ENCODE measurements around the gene EEFSEC. TPM values are rescaled to one million over a fixed set of nuclear protein-coding genes. Genes with fewer than 3 reads are reported as not detected.

Gene EEFSEC
- total and polyA plus RNA-seq, 2 of the 4 experiments (the other 2 are of a cell fraction): 4.5 to 9.3 TPM

DNA sequence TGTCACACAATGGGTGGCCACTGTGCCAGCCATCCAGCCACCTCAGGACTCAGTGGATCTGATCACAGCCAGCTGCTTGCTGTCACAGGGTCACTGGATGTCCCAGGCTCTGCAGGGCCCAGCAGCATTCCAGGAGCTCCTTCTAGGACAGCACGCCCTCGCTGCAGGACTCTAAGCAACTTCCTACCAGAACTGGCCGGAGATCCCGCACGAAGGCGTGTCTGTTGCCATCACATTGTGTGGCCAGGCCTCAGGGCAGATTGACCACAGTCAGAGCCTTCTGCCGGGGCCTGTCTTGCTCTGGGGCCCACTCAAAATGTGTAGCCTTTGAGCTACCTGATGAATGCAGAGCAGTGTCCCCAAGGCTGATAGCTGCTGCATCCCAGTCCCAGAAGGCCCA is 288.8 kb downstream of the EEFSEC start:
- Histone ChIP-seq H3K14ac (replicated peaks; ENCODE audit: low read depth, low read length) (no peak overlapping the region), H3K9me3 (ENCODE audit: control insufficient read depth, insufficient read depth, low read length) (no peaks in the 10 kb centered on the region), H2AK9ac (replicated peaks; ENCODE audit: low read depth, low read length, poor library complexity) (no peak overlapping the region), H4K8ac (ENCODE audit: low read depth in 2 of 2, low read length in 2 of 2) (no peak overlapping the region), H3K9ac (ENCODE audit: low read depth, low read length) (no peak overlapping the region), H3K9me1 (ENCODE audit: insufficient read depth, low read length) (no peaks in the 10 kb centered on the region), H2BK15ac (ENCODE audit: low read depth, low read length) (no peak overlapping the region), H3K4me2 (ENCODE audit: low read depth, low read length) (no peak overlapping the region), H2AFZ (replicated peaks; ENCODE audit: low read length, poor library complexity) (no peak overlapping the region), H3K79me1 (ENCODE audit: low read depth in 1 of 2, low read length in 2 of 2) (no peaks in the 10 kb centered on the region), H3K36me3 (ENCODE audit: control insufficient read depth, insufficient read depth, low read length) (no peaks in the 10 kb centered on the region), H3K18ac (ENCODE audit: low read depth, low read length) (no peak overlapping the region), H3K23ac (ENCODE audit: low read depth, low read length) (no peak overlapping the region), H3K56ac (ENCODE audit: extremely low read depth, insufficient read depth, low read length) (no peak overlapping the region), H2AK5ac (ENCODE audit: low read depth, low read length) (no peak overlapping the region), H4K5ac (ENCODE audit: low read depth, low read length) (no peak overlapping the region), H2BK120ac (ENCODE audit: low read depth, low read length) (no peak overlapping the region), H3K4ac (ENCODE audit: low read depth, low read length) (no peak overlapping the region), H3K4me1 (ENCODE audit: control insufficient read depth, insufficient read depth, low read length) (no peaks in the 10 kb centered on the region), H4K91ac (ENCODE audit: insufficient read depth, low read depth, low read length) (no peak overlapping the region), H4K20me1 (ENCODE audit: insufficient read depth, low read length) (no peaks in the 10 kb centered on the region), H2BK20ac (ENCODE audit: low read depth, low read length) (no peak overlapping the region), H3K27ac (ENCODE audit: insufficient read depth, low read length) (no peak overlapping the region), H3K4me3 (ENCODE audit: insufficient read depth, low read depth, low read length) (no peak overlapping the region), H3K27me3 (ENCODE audit: control insufficient read depth, insufficient read depth, low read length) (peaks cover 53% of the 10 kb centered on the region), H2BK5ac (ENCODE audit: low read depth, low read length, poor library complexity, severe bottlenecking) (no peak overlapping the region)
- TF ChIP-seq MAFK (IDR thresholded peaks at IDR 0.05; ENCODE audit: low read depth, low read length) (no peak), ELK1 (IDR thresholded peaks at IDR 0.05; ENCODE audit: borderline replicate concordance, low read depth, low read length) (no peak), CEBPB (IDR thresholded peaks at IDR 0.05; ENCODE audit: low read depth, low read length) (no peak), RAD21 (IDR thresholded peaks at IDR 0.05; ENCODE audit: low read length) (no peak), FOS (IDR thresholded peaks at IDR 0.05; ENCODE audit: low read depth, low read length) (no peak), CTCF (conservative IDR thresholded peaks at IDR 0.05; ENCODE audit: low read depth, low read length) (no peak), USF2 (IDR thresholded peaks at IDR 0.05; ENCODE audit: low read depth, low read length) (no peak), SMC3 (IDR thresholded peaks at IDR 0.05; ENCODE audit: low read depth, low read length) (no peak), MAZ (IDR thresholded peaks at IDR 0.05; ENCODE audit: borderline replicate concordance, low read depth, low read length) (no peak), POLR2A (IDR thresholded peaks at IDR 0.05; ENCODE audit: low read depth, low read length) (no peak), MXI1 (IDR thresholded peaks at IDR 0.05; ENCODE audit: borderline replicate concordance, low read depth, low read length) (no peak), BHLHE40 (IDR thresholded peaks at IDR 0.05; ENCODE audit: low read depth, low read length) (no peak), NFE2L2 (IDR thresholded peaks at IDR 0.05; ENCODE audit: low read depth, low read length) (no peak), RFX5 (IDR thresholded peaks at IDR 0.05; ENCODE audit: low read depth, low read length) (no peak), CHD1 (IDR thresholded peaks at IDR 0.05; ENCODE audit: low read depth, low read length) (no peak), RCOR1 (IDR thresholded peaks at IDR 0.05; ENCODE audit: insufficient replicate concordance, low read length) (no peak)
- ATAC-seq (ENCODE audit: low read depth): no peak
- CTCF ChIA-PET: no interaction called here
- POLR2A ChIA-PET (ENCODE audit: unreplicated experiment): no interaction called here
- 43% methylated on average over 1 of the region's 7 CpGs; no CpG with 5 or more reads in 1 of the 2 experiments for WGBS, 2 experiments (ENCODE audit: extremely low coverage in 2 of 2, insufficient read length in 1 of 2)
- dilution Hi-C loops (cut with HindIII; ENCODE audit: low sequenced_read_pairs, unreplicated experiment) (no loop called here), in situ Hi-C loops (cut with MboI; ENCODE audit: low sequenced_read_pairs) (no loop called here), intact Hi-C loops (cut with micrococcal nuclease) (no loop called here)
- DNase-seq: no peak
- BruUV-seq (replicated peaks): no TSS peak
